Stomach (tissue), 4 donors: ENCODE data around the gene PPP1R9A.

Source experiments
- CTCF ChIP-seq, 7 experiments: fragments of 450-650 bp in 4 of 7; fragments of 200-600 bp in 3 of 7; sonication (generic) in 3 of 7; IDR thresholded peaks; one replicate each; pipeline ENCODE4 v1.5.1; 2016 to 2019; ENCODE audit warnings: antibody characterized with exemption in 7 of 7, control low read depth in 2 of 7, mild to moderate bottlenecking in 1 of 7
- EP300 ChIP-seq: sonication (generic); formaldehyde crosslinking; IDR thresholded peaks from one replicate; pipeline ENCODE4 v1.6.1; 2017; ENCODE audit warnings: antibody characterized with exemption
- POLR2A ChIP-seq, 4 donors: fragments of 450-650 bp; IDR thresholded peaks; one replicate each; pipeline ENCODE4 v1.6.1; 2016; ENCODE audit warnings: antibody characterized with exemption in 4 of 4, control low read depth in 2 of 4, mild to moderate bottlenecking in 1 of 4, moderate library complexity in 1 of 4
- POLR2AphosphoS5 ChIP-seq, 3 donors: sonication (generic); formaldehyde crosslinking; IDR thresholded peaks; one replicate each; pipeline ENCODE4 v1.6.1; 2016; ENCODE audit warnings: antibody characterized with exemption in 3 of 3

GRCh38 chr7:95141755-95142154 is 234.4 kb downstream of the PPP1R9A start:
- no peak for TF ChIP-seq CTCF (IDR thresholded peaks at IDR 0.05)
- TF ChIP-seq POLR2A (IDR thresholded peaks at IDR 0.05): no peak
- no peak for TF ChIP-seq EP300
- TF ChIP-seq POLR2AphosphoS5 (IDR thresholded peaks at IDR 0.05): no peak
